ENCODE data around the gene SOX5. TPM values are rescaled to one million over a fixed set of nuclear protein-coding genes. Genes with fewer than 3 reads are reported as not detected.

The SOX5 gene
- total and polyA plus RNA-seq, 2 experiments from 2014 or later = 1.0 to 4.7 TPM

GRCh38 chr12:23528316-23528715, 421.2 kb downstream of the SOX5 start:
- no peaks in the 10 kb centered on the region for H3K27me3 ChIP-seq (ENCODE audit: insufficient read depth)

GRCh38 chr12:23525450-23526072, 423.9 kb downstream of the SOX5 start:
- no peaks in the 10 kb centered on the region for H3K4me1 ChIP-seq (ENCODE audit: insufficient read depth)
- no peak overlapping the region for H2AFZ ChIP-seq
- H3K27ac ChIP-seq (ENCODE audit: low read depth) = no peak overlapping the region
- H4K20me1 ChIP-seq (replicated peaks; ENCODE audit: insufficient read depth) = no peaks in the 10 kb centered on the region
- Mint-ChIP-seq H3K27ac (no peak overlapping the region), H3K36me3 (ENCODE audit: low read depth) (peaks cover 19% of the 10 kb centered on the region; the same call in 2 of the 3 replicates), H3K4me3 (no peak overlapping the region), H3K27me3 (ENCODE audit: insufficient read depth, low read depth, poor library complexity) (no peaks in the 10 kb centered on the region), H3K9me3 (peaks cover 23% of the 10 kb centered on the region), H3K4me1 (peaks cover 2% of the 10 kb centered on the region; the same call in 1 of the 3 replicates)
- H3F3A ChIP-seq (replicated peaks; ENCODE audit: low read depth) = no peaks in the 10 kb centered on the region
- H3K9me2 ChIP-seq (ENCODE audit: insufficient read depth) = no peaks in the 10 kb centered on the region
- no peak for DNase-seq (ENCODE audit: low spot score)
- H3K36me3 ChIP-seq (ENCODE audit: insufficient read depth) = peaks cover 5% of the 10 kb centered on the region; the same call in 1 of the 2 replicates
- H3K27me3 ChIP-seq (ENCODE audit: insufficient read depth) = no peaks in the 10 kb centered on the region
- ATAC-seq = no peak
- H3K79me2 ChIP-seq (replicated peaks; ENCODE audit: insufficient read depth) = no peaks in the 10 kb centered on the region
- H3K4me3 ChIP-seq = no peak overlapping the region
- H3K4me2 ChIP-seq = no peak overlapping the region
- no peak for TF ChIP-seq ZNF114 (CRISPR knock-in tag; IDR thresholded peaks at IDR 0.05)
- TF ChIP-seq ZNF331 (CRISPR knock-in tag; IDR thresholded peaks at IDR 0.05; ENCODE audit: low read depth) = no peak
- TF ChIP-seq CREB1 (CRISPR knock-in tag; IDR thresholded peaks at IDR 0.05; ENCODE audit: low read depth) = no peak
- TF ChIP-seq EZH2phosphoT487 (IDR thresholded peaks at IDR 0.05; ENCODE audit: unreplicated experiment) = no peak
- TF ChIP-seq ETS1 (IDR thresholded peaks at IDR 0.05) = no peak
- TF ChIP-seq CTCF (conservative IDR thresholded peaks at IDR 0.05; ENCODE audit: low read depth in 2 of 2) = no peak
- TF ChIP-seq EZH2 (IDR thresholded peaks at IDR 0.05; ENCODE audit: low read depth, unreplicated experiment) = no peak
- no peak for TF ChIP-seq STAT1 (IDR thresholded peaks at IDR 0.05; ENCODE audit: unreplicated experiment)
- no peak for TF ChIP-seq JUNB (IDR thresholded peaks at IDR 0.05; ENCODE audit: unreplicated experiment)

More at GRCh38 chr12:23528316-23528715, 421.2 kb downstream of the SOX5 start:
- H3K9me3 Mint-ChIP-seq = peaks cover 8% of the 10 kb centered on the region
- no peaks in the 10 kb centered on the region for H3K9me2 ChIP-seq (ENCODE audit: insufficient read depth)
- H3K4me2 ChIP-seq = no peak overlapping the region
- H3K4me1 ChIP-seq (ENCODE audit: insufficient read depth) = no peaks in the 10 kb centered on the region; the same call in 1 of the 2 replicates
- H3K4me3 Mint-ChIP-seq = no peak overlapping the region
- H3K79me2 ChIP-seq (replicated peaks; ENCODE audit: insufficient read depth) = no peaks in the 10 kb centered on the region
- H3K36me3 Mint-ChIP-seq (ENCODE audit: low read depth) = peaks cover 5% of the 10 kb centered on the region; the same call in 2 of the 3 replicates
- peaks cover 15% of the 10 kb centered on the region for H3K4me1 Mint-ChIP-seq
- H3K27me3 Mint-ChIP-seq (ENCODE audit: insufficient read depth, low read depth, poor library complexity) = peaks cover 1% of the 10 kb centered on the region
- no peaks in the 10 kb centered on the region for H4K20me1 ChIP-seq (replicated peaks; ENCODE audit: insufficient read depth)
- H3K4me3 ChIP-seq = no peak overlapping the region
- H3K36me3 ChIP-seq (ENCODE audit: insufficient read depth) = no peaks in the 10 kb centered on the region; the same call in 1 of the 2 replicates
- H2AFZ ChIP-seq = no peak overlapping the region
- no peak overlapping the region for H3K27ac ChIP-seq (ENCODE audit: low read depth)
- H3K27ac Mint-ChIP-seq = no peak overlapping the region
- DNase-seq (ENCODE audit: low spot score) (peak; percentile 8), ATAC-seq (no peak)
- TF ChIP-seq JUNB (IDR thresholded peaks at IDR 0.05; ENCODE audit: unreplicated experiment) (no peak), CTCF (conservative IDR thresholded peaks at IDR 0.05; ENCODE audit: low read depth in 2 of 2) (peak; percentile 15 to 18; a peak in 2 of 4 replicates)
- no peaks in the 10 kb centered on the region for H3F3A ChIP-seq (replicated peaks; ENCODE audit: low read depth)
